K562 (cell line): ENCODE results near the gene STC2. TPM values are rescaled to one million over a fixed set of nuclear protein-coding genes. Genes with fewer than 3 reads are reported as not detected.

Experiments used
- HMG20B ChIP-seq: fragments of 250-450 bp; sonication (Bioruptor Pico); IDR thresholded peaks from 2 replicates; pipeline ENCODE4 v1.5.0; 2021; ENCODE audit warnings: mild to moderate bottlenecking
- REST ChIP-seq, 2 experiments: fragments of 450-650 bp; formaldehyde crosslinking in 1 of 2; IDR thresholded peaks; 2 replicates each; pipeline versions ENCODE4 v1.4.0 to v1.6.1; 2014 to 2020; ENCODE audit warnings: mild to moderate bottlenecking in 2 of 2, borderline replicate concordance in 1 of 2, low read depth in 1 of 2
- SMAD4 ChIP-seq: fragments of 250-450 bp; sonication (Bioruptor Pico); conservative IDR thresholded peaks from 2 replicates; pipeline ENCODE4 v1.8.0; 2021; ENCODE audit warnings: inconsistent platforms, mild to moderate bottlenecking, moderate library complexity
- XRCC5 ChIP-seq: fragments of 200-400 bp; formaldehyde crosslinking; IDR thresholded peaks from 2 replicates; pipeline ENCODE4 v1.6.1; 2017; ENCODE audit warnings: low read depth, mild to moderate bottlenecking, low read length
- polyA plus RNA-seq, 8 experiments: library from polyadenylated mRNA; depleted of rRNA in 4 of 8; stranded (reverse) in 5 of 8; unstranded in 3 of 8; fragments of >200 nt; fragmentation: Nextera tagmentation in 2 of 8; fragmentation: Illumina TruSeq in 1 of 8; extraction: Ambion mirVana in 2 of 8; extraction: Trizol in 1 of 8; gene quantifications; 2 replicates each; pipeline versions ENCODE4 v1.2.1 to v1.2.3, GENCODE V29; 2011 to 2014; ENCODE audit warnings: inconsistent platforms in 1 of 8, missing spikeins in 1 of 8
- total RNA-seq, 7 experiments: library from RNA; depleted of rRNA in 6 of 7; stranded (reverse); fragments of >200 nt in 6 of 7; fragmentation: Illumina TruSeq in 2 of 7; extraction: Trizol in 2 of 7; gene quantifications; 2 replicates each; pipeline versions ENCODE4 v1.2.1 to v1.2.3, GENCODE V29; 2011 to 2021; ENCODE audit warnings: low replicate concordance in 1 of 7
- TF ChIP-seq, protein P1 (sequence below): fragments of 200-600 bp; sonication (generic); IDR thresholded peaks from one replicate; pipeline ENCODE4 v1.6.1; 2012; ENCODE audit warnings: mild to moderate bottlenecking, low read depth, low read length, inconsistent platforms

STC2 gene
- total and polyA plus RNA-seq, 9 of the 15 experiments (the other 6 are each of a cell fraction or from before 2014, with no cell fraction given), result 0.62 to 31.7 (median 7.4) TPM

DNA sequence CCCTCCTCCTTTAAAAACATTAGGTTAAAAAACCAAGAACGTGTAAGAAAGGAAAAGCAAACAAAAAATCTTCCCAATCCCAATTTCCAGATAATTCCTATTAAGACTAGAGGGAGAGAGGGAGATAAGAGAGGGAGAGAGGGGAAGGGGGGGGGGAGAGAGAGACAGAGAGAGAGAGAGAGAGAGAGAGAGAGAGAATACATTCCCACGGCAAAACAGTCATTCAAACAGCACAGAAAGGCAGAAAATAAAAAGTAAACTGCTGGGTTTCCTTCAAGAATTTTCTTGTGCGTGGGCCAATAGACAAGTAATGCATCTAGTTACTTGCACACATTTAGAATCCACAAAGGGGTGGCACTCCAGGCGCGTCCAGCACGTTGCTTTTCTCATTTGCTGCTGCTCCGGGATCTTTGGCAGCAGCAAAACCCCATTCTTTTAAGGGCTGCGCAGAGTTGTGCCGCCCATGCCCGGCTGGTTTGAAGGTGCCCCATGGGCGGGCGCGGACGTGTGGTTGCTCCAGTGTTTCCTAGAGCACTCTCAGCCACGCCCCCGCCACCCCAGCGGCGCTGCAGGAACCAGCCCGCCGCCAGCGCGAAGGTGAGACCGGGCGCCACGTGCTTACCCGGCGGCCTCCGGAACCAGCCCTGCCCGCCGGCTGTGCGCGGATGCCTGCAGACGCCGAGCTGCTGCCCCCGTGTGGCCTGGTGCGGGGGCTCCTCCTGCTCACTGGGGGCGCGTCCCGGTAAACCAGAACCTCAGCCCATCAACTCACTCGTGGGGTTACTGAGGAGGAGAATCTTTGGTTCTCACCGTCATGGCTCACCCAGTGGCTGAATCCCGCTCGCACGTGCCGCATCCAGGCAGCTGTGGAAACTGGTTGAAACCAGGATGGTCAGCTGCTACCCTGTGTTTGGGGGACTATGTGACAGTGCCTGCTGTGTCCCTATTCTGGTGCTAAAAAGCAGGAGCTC lies 44.6 kb downstream of the STC2 start (continued):
- peak; percentile 75 for TF ChIP-seq REST (IDR thresholded peaks at IDR 0.05; ENCODE audit: borderline replicate concordance)
- no peak for TF ChIP-seq REST (CRISPR knock-in tag; IDR thresholded peaks at IDR 0.05; ENCODE audit: low read depth)
- peak; percentile 70 for TF ChIP-seq SMAD4 (CRISPR knock-in tag)
- TF ChIP-seq XRCC5, result peak; percentile 77; the same call in 1 of the 2 replicates
- TF ChIP-seq, protein P1, sequence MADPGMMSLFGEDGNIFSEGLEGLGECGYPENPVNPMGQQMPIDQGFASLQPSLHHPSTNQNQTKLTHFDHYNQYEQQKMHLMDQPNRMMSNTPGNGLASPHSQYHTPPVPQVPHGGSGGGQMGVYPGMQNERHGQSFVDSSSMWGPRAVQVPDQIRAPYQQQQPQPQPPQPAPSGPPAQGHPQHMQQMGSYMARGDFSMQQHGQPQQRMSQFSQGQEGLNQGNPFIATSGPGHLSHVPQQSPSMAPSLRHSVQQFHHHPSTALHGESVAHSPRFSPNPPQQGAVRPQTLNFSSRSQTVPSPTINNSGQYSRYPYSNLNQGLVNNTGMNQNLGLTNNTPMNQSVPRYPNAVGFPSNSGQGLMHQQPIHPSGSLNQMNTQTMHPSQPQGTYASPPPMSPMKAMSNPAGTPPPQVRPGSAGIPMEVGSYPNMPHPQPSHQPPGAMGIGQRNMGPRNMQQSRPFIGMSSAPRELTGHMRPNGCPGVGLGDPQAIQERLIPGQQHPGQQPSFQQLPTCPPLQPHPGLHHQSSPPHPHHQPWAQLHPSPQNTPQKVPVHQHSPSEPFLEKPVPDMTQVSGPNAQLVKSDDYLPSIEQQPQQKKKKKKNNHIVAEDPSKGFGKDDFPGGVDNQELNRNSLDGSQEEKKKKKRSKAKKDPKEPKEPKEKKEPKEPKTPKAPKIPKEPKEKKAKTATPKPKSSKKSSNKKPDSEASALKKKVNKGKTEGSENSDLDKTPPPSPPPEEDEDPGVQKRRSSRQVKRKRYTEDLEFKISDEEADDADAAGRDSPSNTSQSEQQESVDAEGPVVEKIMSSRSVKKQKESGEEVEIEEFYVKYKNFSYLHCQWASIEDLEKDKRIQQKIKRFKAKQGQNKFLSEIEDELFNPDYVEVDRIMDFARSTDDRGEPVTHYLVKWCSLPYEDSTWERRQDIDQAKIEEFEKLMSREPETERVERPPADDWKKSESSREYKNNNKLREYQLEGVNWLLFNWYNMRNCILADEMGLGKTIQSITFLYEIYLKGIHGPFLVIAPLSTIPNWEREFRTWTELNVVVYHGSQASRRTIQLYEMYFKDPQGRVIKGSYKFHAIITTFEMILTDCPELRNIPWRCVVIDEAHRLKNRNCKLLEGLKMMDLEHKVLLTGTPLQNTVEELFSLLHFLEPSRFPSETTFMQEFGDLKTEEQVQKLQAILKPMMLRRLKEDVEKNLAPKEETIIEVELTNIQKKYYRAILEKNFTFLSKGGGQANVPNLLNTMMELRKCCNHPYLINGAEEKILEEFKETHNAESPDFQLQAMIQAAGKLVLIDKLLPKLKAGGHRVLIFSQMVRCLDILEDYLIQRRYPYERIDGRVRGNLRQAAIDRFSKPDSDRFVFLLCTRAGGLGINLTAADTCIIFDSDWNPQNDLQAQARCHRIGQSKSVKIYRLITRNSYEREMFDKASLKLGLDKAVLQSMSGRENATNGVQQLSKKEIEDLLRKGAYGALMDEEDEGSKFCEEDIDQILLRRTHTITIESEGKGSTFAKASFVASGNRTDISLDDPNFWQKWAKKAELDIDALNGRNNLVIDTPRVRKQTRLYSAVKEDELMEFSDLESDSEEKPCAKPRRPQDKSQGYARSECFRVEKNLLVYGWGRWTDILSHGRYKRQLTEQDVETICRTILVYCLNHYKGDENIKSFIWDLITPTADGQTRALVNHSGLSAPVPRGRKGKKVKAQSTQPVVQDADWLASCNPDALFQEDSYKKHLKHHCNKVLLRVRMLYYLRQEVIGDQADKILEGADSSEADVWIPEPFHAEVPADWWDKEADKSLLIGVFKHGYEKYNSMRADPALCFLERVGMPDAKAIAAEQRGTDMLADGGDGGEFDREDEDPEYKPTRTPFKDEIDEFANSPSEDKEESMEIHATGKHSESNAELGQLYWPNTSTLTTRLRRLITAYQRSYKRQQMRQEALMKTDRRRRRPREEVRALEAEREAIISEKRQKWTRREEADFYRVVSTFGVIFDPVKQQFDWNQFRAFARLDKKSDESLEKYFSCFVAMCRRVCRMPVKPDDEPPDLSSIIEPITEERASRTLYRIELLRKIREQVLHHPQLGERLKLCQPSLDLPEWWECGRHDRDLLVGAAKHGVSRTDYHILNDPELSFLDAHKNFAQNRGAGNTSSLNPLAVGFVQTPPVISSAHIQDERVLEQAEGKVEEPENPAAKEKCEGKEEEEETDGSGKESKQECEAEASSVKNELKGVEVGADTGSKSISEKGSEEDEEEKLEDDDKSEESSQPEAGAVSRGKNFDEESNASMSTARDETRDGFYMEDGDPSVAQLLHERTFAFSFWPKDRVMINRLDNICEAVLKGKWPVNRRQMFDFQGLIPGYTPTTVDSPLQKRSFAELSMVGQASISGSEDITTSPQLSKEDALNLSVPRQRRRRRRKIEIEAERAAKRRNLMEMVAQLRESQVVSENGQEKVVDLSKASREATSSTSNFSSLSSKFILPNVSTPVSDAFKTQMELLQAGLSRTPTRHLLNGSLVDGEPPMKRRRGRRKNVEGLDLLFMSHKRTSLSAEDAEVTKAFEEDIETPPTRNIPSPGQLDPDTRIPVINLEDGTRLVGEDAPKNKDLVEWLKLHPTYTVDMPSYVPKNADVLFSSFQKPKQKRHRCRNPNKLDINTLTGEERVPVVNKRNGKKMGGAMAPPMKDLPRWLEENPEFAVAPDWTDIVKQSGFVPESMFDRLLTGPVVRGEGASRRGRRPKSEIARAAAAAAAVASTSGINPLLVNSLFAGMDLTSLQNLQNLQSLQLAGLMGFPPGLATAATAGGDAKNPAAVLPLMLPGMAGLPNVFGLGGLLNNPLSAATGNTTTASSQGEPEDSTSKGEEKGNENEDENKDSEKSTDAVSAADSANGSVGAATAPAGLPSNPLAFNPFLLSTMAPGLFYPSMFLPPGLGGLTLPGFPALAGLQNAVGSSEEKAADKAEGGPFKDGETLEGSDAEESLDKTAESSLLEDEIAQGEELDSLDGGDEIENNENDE, result no peak
- TF ChIP-seq HMG20B, result no peak
